Pons (tissue), 1 donor: ENCODE data around the gene PBX2.

Experiments used
- DNase-seq: peaks from one replicate; pipeline ENCODE4 v3.0.0-alpha.2; 2016; ENCODE audit warnings: low spot score

PBX2 gene

GRCh38 chr6:32170294-32170693, 19.7 kb downstream of the PBX2 start:
- DNase-seq, result no peak

- no peak for DNase-seq
Measured at GRCh38 chr6:32168807-32169591, 21.0 kb downstream of the PBX2 start.

DNA sequence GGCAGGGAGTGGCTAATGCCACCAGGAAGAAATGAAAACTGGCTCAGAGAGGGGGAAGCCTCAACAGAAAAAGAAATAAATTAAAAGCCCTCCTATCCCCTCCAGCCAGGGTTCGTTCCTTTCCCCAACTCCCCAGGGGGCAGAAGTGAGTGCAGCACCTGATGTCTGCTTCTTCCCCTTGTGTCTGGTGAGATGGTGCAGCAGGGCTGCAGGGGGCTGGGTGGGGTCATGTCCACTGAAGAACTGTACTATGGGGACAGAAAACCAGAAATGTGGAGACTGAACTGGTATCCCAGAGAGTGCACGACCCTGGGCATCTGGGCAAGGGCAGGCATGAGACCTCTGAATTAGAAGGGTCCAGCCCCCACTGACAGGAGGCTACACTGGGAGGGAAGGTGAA, 21.7 kb downstream of the PBX2 start:
- no peak for DNase-seq

DNA sequence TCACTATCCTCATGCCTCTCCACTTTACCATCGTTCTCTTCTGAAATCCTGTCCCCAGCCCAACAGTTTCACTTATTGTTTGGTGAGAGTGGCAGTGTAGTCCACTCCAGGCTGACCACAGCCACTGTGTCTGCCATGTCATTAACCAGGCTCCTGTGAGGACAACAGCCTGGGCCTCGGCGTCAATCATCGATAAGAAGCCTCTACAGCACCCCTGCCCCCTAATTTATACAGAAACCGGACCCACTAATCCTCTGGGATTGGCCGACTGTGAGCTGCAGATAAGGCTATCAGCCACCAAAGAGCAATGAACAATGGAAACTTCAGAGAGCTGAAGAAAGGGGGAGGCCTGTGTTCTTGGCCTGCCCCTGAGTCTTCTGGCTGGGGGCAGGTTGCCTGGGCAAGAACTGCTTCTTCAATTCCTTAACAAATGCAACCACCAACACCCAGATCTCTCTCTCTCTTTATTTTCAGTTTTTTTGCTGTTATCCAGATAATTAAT, 22.2 kb downstream of the PBX2 start:
- DNase-seq, result no peak

GRCh38 chr6:32167154-32167760, 22.7 kb downstream of the PBX2 start:
- no peak for DNase-seq

- no peak for DNase-seq
Measured at GRCh38 chr6:32166411-32167061, 23.5 kb downstream of the PBX2 start.

DNA sequence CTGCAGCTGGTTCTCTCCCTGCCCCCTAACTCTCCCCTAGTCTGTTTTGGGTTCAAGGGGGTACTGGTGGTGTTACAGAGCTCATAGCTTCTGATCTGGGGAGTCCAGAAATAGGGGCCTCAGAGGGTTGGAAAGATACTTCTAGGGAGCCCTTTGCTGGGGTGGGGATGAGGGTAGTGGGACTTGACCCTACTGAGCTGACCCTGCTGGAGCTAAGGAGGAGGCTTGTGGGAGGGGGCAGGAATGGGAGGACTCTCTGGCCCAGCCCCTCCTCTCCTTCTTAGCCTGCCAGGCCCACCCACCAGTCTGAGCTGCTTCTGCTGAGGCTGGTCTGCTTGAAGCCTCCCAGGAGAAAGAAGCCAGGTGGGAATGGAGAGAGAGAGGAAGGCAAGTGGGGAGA, 25.7 kb downstream of the PBX2 start, which contains the start of gene EGFL8:
Gene EGFL8 (plus strand): TSS at position 301 of the 400 bp plus-strand sequence. CDS start 1,571 bp downstream, outside the sequence.
- DNase-seq, result no peak

GRCh38 chr6:32163559-32164258, 26.3 kb downstream of the PBX2 start:
- DNase-seq, result peak; percentile 34

DNA sequence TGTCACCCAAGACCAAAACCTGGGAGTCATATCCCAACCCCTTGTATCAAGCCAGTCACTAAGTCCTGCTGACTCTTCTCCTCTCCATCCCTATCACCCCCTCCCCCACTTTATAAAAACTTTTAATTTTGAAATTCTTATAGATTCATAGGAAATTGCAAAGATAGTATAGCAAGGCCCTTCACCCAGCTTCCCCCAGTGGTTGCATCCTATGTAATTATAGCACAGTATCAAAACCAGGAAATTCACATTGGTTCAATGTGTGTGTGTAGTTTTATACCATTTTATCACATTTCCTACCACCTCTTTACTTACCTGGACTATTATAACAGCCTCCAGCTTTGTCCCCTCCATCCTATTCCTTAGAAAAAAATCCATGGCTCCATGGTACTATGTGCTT, 31.9 kb downstream of the PBX2 start:
- no peak for DNase-seq

GRCh38 chr6:32156891-32157290, 33.1 kb downstream of the PBX2 start:
- DNase-seq, result no peak

DNA sequence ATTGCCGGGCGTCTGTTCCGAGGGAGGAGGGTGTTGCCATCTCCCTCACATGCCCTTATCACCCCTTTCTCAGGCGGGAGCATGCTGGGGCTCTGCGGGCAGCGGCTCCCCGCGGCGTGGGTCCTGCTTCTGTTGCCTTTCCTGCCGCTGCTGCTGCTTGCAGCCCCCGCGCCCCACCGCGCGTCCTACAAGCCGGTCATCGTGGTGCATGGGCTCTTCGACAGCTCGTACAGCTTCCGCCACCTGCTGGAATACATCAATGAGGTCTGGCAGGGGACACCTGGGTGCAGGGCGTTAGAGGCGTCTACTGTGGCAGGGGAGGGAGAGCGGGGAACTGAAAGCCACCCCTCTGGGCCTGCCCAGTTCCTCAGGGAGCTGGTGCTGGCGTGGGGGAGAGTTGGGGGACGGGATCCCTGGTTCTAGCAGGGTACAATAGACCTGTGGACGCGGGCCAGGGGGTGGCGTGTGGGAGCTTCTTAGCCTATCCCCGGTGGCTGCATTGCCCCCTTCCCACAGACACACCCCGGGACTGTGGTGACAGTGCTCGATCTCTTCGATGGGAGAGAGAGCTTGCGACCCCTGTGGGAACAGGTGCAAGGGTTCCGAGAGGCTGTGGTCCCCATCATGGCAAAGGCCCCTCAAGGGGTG, 35.4 kb downstream of the PBX2 start:
- peak; percentile 66 for DNase-seq

- peak; percentile 87 for DNase-seq
Measured at GRCh38 chr6:32153564-32154513, 36.2 kb downstream of the PBX2 start, which contains the start of gene PPT2. Gene PPT2, plus strand, starts transcription at chr6:32154141. Its CDS starts 454 bp downstream, at chr6:32154595.

GRCh38 chr6:32152769-32153563, 37.0 kb downstream of the PBX2 start:
- peak; percentile 50 for DNase-seq

GRCh38 chr6:32151863-32152768, 37.9 kb downstream of the PBX2 start, which contains the start of gene PRRT1:
Gene PRRT1, minus strand, starts transcription at chr6:32151939. Its CDS starts 112 bp downstream, at chr6:32151827.
- no peak for DNase-seq

DNA sequence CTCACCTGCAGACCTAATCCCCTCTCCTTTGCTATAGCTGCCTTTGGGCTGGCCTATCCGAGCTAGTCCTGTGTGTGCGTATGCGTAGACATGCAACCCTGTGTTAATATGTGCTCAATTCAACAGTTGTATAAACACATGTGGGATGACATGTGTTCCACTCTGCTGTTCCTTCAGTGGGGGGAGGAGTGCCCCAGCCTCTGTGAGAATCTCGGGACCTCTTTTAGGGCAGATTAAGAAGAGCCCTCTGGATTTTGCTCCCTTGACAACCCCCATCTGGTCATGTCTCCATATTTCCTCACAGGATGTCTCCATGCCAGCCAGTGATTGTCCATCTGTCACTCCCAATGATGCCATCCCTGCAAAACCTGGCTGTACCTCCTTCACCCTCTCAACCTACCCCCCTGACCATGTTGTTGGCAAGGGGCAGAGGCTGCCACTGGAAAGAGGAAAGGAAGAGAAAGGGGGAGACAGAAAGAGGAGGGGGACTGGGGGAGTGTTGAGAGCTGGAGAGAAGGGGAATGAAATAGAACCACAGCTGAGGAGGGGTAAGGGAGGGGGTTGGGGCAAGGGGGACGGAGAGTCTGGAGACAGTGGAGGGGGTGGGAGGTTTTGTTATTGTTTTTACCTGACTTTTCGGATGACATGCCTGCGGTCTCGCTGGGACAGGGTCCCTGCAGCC, 38.7 kb downstream of the PBX2 start:
- no peak for DNase-seq

DNA sequence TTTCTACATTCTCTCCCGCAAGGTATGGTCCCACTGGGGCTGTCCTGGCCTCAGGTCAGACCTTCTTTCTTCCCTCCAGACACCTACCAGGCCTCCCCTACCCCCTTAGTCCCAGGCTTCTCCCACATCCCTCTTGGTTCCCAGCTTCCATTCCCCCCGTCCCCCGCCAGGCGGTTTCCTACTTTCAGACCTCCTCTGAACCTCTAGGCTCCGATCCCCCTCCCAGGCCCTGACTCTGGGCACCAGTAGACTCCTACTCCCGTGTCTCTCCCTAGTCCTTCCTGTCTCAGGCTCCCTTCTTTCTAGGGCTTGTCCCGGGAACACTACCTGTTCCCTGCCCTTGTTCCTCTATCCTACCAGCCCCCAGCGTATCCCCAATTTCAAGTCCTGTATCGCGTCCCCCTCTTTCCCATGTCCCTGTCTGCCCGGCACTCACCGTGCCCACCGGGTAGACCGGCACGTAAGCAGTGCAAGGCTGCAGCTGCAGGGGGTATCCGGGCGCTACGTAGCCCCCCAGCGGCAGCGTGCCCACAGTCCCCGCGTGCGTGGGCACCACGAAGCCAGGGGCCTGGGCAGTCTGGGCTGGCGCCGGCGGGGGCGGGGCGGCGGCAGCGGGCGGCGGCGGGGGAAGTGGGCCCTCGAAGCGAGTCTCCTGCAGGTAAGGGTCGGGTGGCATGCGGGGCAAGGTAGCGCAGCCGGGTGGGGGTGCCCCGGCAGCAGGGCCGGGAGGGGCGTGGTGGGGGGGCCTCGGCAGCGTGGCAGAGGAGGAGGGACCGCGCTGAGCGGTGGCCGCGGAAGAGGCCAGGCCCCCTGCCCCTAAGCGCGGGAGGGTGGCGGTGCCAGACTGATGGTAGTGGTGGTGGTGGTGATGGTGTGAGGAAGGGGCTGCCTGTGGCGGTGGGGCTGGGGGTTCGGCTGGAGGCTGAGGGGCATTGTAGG, 39.8 kb downstream of the PBX2 start:
- no peak for DNase-seq
